Measurements from ENCODE around the gene TMEM164. TPM values are rescaled to one million over a fixed set of nuclear protein-coding genes. Genes with fewer than 3 reads are reported as not detected.

Gene TMEM164
- total RNA-seq, 2 donors from 2014 or later = 12.2 to 24.1 TPM

DNA sequence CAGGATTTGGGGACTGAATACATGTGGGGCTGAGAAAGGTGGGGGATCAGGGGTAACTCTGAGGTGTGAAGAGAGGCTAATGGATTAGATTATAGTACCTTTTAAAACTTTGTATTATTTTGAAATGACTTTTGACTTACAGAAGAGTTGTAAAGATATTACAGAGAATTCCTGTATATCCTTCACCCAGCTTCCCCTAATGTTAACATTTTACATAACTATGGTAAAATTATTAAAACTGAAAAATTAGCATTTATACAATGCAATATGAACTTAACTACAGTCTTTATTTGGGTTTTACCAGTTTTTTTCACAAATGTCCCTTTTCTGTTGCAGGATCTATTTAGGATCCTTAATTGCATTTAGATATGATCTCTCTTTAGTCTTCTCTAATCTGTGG is 57.4 kb downstream of the TMEM164 start:
- no peaks in the 10 kb centered on the region for H3K9me3 Mint-ChIP-seq
- no peak overlapping the region for H3K4me3 Mint-ChIP-seq
- H3K4me1 Mint-ChIP-seq = no peaks in the 10 kb centered on the region
- no peak for ATAC-seq (replicated peaks)
- H3K27me3 Mint-ChIP-seq = no peaks in the 10 kb centered on the region
- H3K36me3 Mint-ChIP-seq (ENCODE audit: low read depth) = no peaks in the 10 kb centered on the region
- H3K27ac Mint-ChIP-seq = no peak overlapping the region

- Mint-ChIP-seq H3K27me3 (no peaks in the 10 kb centered on the region), H3K27ac (no peak overlapping the region), H3K4me1 (no peaks in the 10 kb centered on the region), H3K36me3 (ENCODE audit: low read depth) (no peaks in the 10 kb centered on the region), H3K9me3 (no peaks in the 10 kb centered on the region), H3K4me3 (no peak overlapping the region)
- ATAC-seq (replicated peaks) = no peak
Observed at GRCh38 chrX:110060846-110061537, 58.1 kb downstream of the TMEM164 start.

DNA sequence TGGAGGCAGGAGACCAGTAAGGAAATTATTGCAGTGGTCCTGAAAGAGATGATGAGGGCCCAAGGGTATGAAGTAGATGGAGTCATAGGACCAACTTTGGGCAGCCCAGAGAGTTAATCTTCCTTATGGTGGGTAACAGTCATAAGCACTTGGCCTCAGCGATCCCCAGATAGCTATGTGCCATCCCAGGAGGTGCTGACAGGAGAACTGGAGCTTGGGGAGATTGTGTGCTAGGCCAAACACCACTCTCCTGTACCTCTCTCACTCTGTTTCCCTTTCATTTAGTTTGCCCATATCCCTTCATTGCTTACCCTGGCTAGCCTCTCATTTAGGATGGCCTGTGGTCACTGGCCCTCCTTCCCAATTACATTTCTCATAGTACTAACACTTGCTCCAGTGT is 60.0 kb downstream of the TMEM164 start:
- Mint-ChIP-seq H3K9me3 (no peaks in the 10 kb centered on the region), H3K27ac (no peak overlapping the region), H3K4me1 (no peaks in the 10 kb centered on the region), H3K36me3 (ENCODE audit: low read depth) (peaks cover 7% of the 10 kb centered on the region), H3K4me3 (no peak overlapping the region), H3K27me3 (no peaks in the 10 kb centered on the region)
- ATAC-seq (replicated peaks) = no peak

DNA sequence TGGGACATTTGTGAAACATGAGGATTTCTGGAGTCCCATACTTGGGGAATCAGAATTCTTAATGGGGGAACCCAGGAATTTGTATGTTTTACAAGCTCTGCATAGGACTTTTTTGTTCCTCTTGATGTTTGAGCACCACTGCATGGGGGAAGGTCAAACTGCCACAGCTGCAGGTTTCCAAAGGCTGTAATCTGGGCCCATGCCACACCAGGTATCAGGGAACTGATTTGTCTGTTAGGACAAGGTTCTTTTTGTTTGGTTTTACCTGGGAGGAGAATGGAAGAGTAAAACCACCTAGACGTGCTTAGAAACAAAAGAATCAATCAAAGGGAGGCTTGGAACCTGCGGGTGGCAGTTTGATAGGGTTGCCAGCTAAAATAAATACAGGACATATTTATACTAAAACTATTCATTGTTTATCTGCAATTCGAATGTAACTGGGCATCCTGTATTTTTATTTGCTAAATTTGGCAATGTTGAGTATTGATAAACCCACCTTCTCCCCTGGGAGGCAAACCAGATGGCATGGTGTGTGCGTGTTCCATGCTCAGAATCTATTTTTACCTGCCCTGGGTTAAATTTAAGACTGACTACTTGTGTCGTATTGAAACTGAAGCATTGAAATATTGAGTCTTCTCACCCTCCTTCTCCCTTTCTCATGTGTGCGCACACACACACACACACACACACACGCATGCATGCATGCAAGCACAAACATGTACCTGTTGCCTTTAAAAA is 63.7 kb downstream of the TMEM164 start:
- ATAC-seq (replicated peaks) = no peak
- no peaks in the 10 kb centered on the region for H3K9me3 Mint-ChIP-seq
- no peak overlapping the region for H3K27ac Mint-ChIP-seq
- H3K27me3 Mint-ChIP-seq = no peaks in the 10 kb centered on the region
- H3K4me1 Mint-ChIP-seq = no peaks in the 10 kb centered on the region
- H3K4me3 Mint-ChIP-seq = no peak overlapping the region
- peaks cover 15% of the 10 kb centered on the region for H3K36me3 Mint-ChIP-seq (ENCODE audit: low read depth)

DNA sequence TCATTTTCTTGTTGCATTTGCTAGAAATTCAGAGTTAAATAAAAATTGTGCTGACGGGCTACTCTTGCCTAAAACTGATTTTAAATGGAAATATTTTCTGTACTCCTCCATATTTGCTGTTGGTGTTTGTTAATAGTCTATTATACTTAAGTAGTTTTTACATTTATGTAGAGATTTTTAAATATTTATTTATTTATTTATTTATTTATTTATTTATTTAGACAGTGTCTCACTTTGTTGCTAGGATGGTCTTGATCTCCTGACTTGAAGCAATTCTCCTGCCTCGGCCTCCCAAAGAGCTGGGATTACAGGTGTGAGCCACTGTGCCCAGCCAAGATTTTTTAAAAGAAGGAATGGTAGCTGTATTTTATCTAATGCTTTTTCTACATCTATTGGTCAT is 68.1 kb downstream of the TMEM164 start:
- H3K27me3 Mint-ChIP-seq = no peaks in the 10 kb centered on the region
- no peak overlapping the region for H3K4me3 Mint-ChIP-seq
- no peak overlapping the region for H3K27ac Mint-ChIP-seq
- H3K9me3 Mint-ChIP-seq = no peaks in the 10 kb centered on the region
- no peaks in the 10 kb centered on the region for H3K4me1 Mint-ChIP-seq
- ATAC-seq (replicated peaks) = no peak
- peaks cover 31% of the 10 kb centered on the region for H3K36me3 Mint-ChIP-seq (ENCODE audit: low read depth)

DNA sequence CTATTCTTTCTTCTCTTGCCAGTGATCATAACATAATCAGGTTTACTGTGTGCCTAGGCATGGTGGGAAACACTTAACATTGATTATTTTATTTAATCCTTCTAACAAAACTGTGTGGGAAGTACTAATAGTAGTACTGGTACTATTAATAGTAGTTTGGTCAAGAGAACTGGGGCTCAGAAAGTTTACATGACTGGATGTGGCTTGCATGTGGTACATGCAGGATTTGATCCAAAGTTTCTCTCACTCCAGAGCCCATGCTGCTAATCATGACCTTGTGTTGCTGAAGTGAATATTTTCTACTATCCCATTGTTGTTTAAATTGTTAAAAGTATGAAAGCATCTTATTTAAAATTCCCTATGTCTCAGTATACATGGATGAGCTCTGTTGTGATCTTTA is 78.4 kb downstream of the TMEM164 start:
- Mint-ChIP-seq H3K27ac (no peak overlapping the region), H3K36me3 (ENCODE audit: low read depth) (peaks cover 2% of the 10 kb centered on the region), H3K27me3 (no peaks in the 10 kb centered on the region), H3K4me3 (no peak overlapping the region), H3K9me3 (peaks cover 3% of the 10 kb centered on the region), H3K4me1 (no peaks in the 10 kb centered on the region)
- ATAC-seq (replicated peaks) = no peak

- Mint-ChIP-seq H3K9me3 (no peaks in the 10 kb centered on the region), H3K4me3 (no peak overlapping the region), H3K36me3 (ENCODE audit: low read depth) (no peaks in the 10 kb centered on the region), H3K27ac (no peak overlapping the region), H3K4me1 (no peaks in the 10 kb centered on the region), H3K27me3 (no peaks in the 10 kb centered on the region)
- ATAC-seq (replicated peaks) = no peak
Observed at GRCh38 chrX:110081740-110082139, 78.8 kb downstream of the TMEM164 start.

- H3K9me3 Mint-ChIP-seq = no peaks in the 10 kb centered on the region
- no peaks in the 10 kb centered on the region for H3K27me3 Mint-ChIP-seq
- H3K4me3 Mint-ChIP-seq = no peak overlapping the region
- ATAC-seq (replicated peaks) = no peak
- no peaks in the 10 kb centered on the region for H3K36me3 Mint-ChIP-seq (ENCODE audit: low read depth)
- H3K27ac Mint-ChIP-seq = no peak overlapping the region
- peaks cover 2% of the 10 kb centered on the region for H3K4me1 Mint-ChIP-seq
Observed at GRCh38 chrX:110082161-110082560, 79.2 kb downstream of the TMEM164 start.

DNA sequence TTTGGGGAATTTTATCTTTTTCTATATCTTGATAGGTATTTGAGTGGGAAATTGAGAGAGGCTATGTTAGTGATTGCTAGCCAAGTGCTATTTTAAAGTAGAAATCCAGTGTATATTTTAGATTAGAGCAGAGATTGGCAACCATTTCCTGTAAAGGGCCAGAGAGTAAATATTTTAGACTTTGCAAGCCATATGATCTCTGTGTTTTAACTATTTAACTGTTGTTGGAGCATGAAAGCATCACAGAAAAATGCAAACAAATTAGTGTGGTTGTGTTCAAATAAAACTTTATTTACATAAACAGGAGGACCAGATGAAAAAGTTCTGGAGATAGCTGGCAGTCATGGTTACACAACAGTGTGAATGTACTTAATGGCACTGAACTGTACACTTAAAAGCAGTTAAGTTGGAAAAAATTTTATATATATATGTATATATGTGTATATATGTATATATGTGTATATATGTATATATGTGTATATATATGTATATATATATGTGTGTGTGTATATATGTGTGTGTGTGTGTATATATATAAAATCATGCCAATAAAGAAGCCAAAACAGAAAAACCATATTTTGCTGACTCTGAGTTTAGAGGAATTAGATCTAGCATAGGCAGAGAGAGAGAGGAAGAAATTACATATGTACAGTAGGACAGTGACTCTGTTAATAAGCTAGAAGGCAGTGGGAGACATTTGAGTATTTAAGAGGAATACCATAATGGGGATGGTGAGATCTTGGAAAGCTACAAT is 83.4 kb downstream of the TMEM164 start:
- H3K9me3 Mint-ChIP-seq = no peaks in the 10 kb centered on the region
- peak overlapping the region; percentile 69 for H3K27ac Mint-ChIP-seq
- H3K4me1 Mint-ChIP-seq = peaks cover 14% of the 10 kb centered on the region
- no peak overlapping the region for H3K4me3 Mint-ChIP-seq
- H3K36me3 Mint-ChIP-seq (ENCODE audit: low read depth) = no peaks in the 10 kb centered on the region
- no peak for ATAC-seq (replicated peaks)
- no peaks in the 10 kb centered on the region for H3K27me3 Mint-ChIP-seq

DNA sequence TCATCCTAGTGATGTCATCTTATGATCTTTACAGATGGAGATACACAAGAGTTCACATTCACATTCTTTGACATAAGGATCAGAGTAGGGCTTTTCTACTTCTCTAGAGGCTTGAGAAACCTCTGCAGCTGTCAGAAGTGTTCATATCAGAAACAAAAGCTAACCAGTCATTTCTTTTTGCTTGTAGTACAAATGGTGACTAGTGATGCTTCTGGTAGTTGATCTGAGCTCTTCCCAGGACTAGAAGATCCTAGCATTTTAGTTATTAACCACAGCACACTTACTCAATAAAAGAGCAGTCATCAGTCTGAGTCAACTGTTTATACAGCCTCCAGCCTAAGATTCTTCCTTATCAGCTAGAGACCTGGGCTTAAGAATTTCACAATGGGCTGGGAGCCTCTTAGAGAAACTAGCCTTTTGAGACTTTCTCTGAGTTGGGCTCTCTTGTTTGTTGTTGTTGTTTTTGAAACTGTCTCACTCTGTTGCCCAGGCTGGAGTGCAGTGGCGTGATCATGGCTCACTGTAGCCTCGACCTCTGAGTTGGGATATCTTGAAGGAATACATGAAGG is 84.1 kb downstream of the TMEM164 start:
- Mint-ChIP-seq H3K4me3 (peak overlapping the region; percentile 38), H3K36me3 (ENCODE audit: low read depth) (no peaks in the 10 kb centered on the region), H3K4me1 (peaks cover 14% of the 10 kb centered on the region), H3K27ac (peak overlapping the region; percentile 69), H3K9me3 (no peaks in the 10 kb centered on the region), H3K27me3 (no peaks in the 10 kb centered on the region)
- ATAC-seq (replicated peaks) = peak; percentile 87

DNA sequence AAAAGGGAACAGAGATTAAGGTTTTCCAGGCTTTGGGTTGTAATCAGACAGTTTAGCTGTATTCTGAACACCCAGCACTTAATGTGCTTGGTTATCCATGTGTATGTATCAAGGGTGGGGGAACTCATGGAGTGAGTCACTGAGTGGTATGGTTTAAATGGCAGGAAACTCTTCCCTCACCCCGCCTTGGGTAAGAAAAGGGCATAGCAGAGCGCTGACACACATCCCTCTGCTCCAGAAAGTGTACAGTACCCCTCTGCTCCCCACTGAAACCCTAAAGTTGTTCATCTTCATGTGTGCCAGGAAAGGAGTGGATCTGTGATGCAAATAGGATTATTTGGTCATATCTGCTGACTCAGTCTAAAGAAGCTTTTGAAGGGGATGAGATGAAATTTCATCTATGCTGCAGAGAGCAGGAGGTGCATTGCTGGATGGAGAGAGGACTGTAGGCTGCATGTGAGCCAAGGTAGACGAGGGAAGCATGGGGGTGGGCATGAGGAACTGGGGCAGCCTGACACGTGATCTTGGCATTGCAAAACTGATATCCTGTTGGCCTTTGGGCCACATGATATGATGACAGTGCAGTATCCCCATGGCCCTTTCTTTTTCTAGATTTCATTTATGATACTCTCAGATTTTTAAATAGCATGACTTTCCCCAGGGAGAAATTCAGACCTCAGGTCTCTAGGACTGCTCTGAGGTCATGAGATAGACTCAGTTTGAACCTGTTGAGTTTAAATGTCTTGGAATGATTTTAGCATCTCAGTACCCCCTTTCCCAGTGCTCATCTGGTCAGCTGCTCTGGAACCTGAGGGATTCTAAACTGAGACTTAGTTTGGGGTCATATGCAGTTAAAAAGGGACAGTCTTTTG is 84.8 kb downstream of the TMEM164 start:
- ATAC-seq (replicated peaks) = peak; percentile 88
- peaks cover 14% of the 10 kb centered on the region for H3K4me1 Mint-ChIP-seq
- peak overlapping the region; percentile 38 for H3K4me3 Mint-ChIP-seq
- H3K27me3 Mint-ChIP-seq = no peaks in the 10 kb centered on the region
- H3K9me3 Mint-ChIP-seq = no peaks in the 10 kb centered on the region
- H3K27ac Mint-ChIP-seq = peak overlapping the region; percentile 69
- peaks cover 3% of the 10 kb centered on the region for H3K36me3 Mint-ChIP-seq (ENCODE audit: low read depth)

DNA sequence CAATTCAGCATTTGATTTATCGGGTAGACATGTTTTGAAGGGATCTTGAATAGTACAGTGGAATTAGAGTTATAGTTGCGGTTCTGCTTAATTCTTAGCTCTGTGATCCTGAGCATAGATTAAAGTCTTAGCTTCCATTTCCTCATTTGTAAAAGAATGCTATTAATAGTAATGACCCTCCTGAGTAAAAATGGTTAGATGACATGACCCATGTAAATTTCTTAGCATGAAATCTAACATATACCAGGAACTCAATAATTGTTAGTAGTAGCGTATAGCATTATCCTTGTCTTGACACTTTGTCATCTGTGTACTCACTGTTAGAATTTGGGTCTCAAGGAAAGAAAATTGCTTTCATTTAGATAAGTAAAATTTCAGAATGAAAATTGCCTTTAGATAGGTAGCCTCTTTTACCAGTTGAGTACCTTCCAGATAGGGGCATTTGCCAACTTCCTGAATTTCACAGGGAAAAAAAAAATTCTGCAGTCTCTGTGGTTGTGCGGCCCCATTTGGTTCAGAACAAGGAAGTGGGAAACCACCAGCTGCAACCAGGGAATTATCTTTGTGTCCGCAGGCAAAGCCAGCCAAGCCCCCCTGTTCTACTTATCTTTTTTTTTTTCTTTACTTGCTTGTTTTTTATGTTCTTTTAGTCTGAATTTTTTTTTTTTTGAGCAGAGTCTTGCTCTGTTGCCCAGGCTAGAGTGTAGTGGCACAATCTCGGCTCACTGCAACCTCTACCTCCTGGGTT is 86.9 kb downstream of the TMEM164 start:
- Mint-ChIP-seq H3K36me3 (ENCODE audit: low read depth) (peaks cover 4% of the 10 kb centered on the region), H3K4me1 (peaks cover 14% of the 10 kb centered on the region), H3K4me3 (no peak overlapping the region), H3K9me3 (no peaks in the 10 kb centered on the region), H3K27ac (no peak overlapping the region), H3K27me3 (no peaks in the 10 kb centered on the region)
- no peak for ATAC-seq (replicated peaks)

DNA sequence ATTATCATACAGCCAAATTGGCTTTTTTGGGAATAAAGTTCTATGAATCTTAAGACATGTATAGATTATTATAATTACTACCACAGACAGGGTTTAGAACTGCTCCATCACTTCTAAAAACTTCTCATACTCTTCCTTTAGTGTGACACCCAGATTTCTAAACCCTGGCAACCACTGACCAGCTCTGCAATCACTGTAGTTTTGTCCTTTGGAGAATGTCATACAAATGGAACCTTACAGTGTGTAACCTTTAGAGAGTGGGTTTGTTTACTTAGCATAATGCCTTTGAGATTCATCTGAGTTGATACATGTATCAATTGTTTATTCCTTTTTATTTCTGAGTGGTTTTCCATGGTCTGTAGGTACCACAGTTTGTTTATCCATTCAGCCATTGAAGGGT is 95.0 kb downstream of the TMEM164 start:
- Mint-ChIP-seq H3K9me3 (no peaks in the 10 kb centered on the region), H3K4me1 (no peaks in the 10 kb centered on the region), H3K4me3 (no peak overlapping the region), H3K27me3 (no peaks in the 10 kb centered on the region), H3K27ac (no peak overlapping the region), H3K36me3 (ENCODE audit: low read depth) (peaks cover 8% of the 10 kb centered on the region)
- no peak for ATAC-seq (replicated peaks)

Data from activated T-helper 17 cell treated with anti-CD3 and anti-CD28 coated beads, Interleukin-2, amount 50 U/mL, for 72 hours (primary cell).